H1 (cell line): ENCODE measurements around the gene ERC1.

Source experiments
- BCL11A ChIP-seq, 2 experiments: IDR thresholded peaks; one replicate each; pipeline ENCODE4 v1.6.1; 2011; ENCODE audit warnings: low read depth in 2 of 2, low read length in 2 of 2, mild to moderate bottlenecking in 2 of 2
- JUND ChIP-seq: IDR thresholded peaks from 2 replicates; pipeline ENCODE4 v1.6.1; 2011; ENCODE audit warnings: mild to moderate bottlenecking, improper control_type of control experiment, low read length
- SP2 ChIP-seq: IDR thresholded peaks from 2 replicates; pipeline ENCODE4 v1.6.1; 2012; ENCODE audit warnings: mild to moderate bottlenecking, low read length, inconsistent platforms
- TF ChIP-seq, protein P1 (sequence below), 3 experiments: IDR thresholded peaks; 1 replicate in 2 of 3; 2 replicates in 1 of 3; pipeline versions ENCODE4 v1.5.1 to v1.6.1; 2011; ENCODE audit warnings: low read length in 3 of 3, mild to moderate bottlenecking in 3 of 3, inconsistent platforms in 2 of 3, low read depth in 1 of 3, moderate library complexity in 1 of 3; ENCODE audit not compliant: insufficient read depth in 1 of 3; ENCODE audit errors: control extremely low read depth in 1 of 3

DNA sequence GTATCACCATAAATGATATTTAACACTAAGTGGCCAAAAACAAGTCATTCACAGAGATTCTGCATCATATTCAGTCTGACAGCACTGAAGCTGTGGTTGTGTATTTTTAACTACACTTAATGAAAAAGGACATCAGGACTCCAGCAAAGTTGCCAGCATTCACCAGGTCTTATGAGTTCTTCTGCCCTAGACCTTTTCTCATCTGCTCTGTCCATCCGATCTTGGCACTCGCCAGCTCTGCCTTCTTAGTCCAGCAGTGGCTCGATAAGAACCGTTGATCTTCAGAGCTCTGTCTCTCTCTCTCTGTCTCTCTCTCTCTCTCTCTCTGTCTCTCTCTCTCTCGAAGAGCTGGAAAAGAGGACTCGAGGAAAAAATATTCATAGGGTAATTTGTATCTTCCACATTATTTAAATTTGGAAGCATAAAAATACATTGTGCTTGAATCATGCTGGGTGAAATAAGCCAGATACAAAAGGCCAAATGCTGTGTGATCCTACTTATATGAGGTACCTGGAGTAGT is 371.2 kb downstream of the ERC1 start:
- TF ChIP-seq, protein P1, sequence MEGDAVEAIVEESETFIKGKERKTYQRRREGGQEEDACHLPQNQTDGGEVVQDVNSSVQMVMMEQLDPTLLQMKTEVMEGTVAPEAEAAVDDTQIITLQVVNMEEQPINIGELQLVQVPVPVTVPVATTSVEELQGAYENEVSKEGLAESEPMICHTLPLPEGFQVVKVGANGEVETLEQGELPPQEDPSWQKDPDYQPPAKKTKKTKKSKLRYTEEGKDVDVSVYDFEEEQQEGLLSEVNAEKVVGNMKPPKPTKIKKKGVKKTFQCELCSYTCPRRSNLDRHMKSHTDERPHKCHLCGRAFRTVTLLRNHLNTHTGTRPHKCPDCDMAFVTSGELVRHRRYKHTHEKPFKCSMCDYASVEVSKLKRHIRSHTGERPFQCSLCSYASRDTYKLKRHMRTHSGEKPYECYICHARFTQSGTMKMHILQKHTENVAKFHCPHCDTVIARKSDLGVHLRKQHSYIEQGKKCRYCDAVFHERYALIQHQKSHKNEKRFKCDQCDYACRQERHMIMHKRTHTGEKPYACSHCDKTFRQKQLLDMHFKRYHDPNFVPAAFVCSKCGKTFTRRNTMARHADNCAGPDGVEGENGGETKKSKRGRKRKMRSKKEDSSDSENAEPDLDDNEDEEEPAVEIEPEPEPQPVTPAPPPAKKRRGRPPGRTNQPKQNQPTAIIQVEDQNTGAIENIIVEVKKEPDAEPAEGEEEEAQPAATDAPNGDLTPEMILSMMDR (IDR thresholded peaks at IDR 0.05; ENCODE audit: control extremely low read depth in 1 of 3, insufficient read depth in 1 of 3, low read depth in 1 of 3, low read length in 3 of 3) = no peak
- TF ChIP-seq SP2 (no peak), BCL11A (IDR thresholded peaks at IDR 0.05; ENCODE audit: low read depth in 2 of 2, low read length in 2 of 2) (no peak), JUND (no peak)
